Measurements from ENCODE around the gene ANKRD40.

ANKRD40 gene

GRCh38 chr17:50675627-50676026 lies 32.1 kb downstream of the ANKRD40 start:
- TF ChIP-seq, protein P1, sequence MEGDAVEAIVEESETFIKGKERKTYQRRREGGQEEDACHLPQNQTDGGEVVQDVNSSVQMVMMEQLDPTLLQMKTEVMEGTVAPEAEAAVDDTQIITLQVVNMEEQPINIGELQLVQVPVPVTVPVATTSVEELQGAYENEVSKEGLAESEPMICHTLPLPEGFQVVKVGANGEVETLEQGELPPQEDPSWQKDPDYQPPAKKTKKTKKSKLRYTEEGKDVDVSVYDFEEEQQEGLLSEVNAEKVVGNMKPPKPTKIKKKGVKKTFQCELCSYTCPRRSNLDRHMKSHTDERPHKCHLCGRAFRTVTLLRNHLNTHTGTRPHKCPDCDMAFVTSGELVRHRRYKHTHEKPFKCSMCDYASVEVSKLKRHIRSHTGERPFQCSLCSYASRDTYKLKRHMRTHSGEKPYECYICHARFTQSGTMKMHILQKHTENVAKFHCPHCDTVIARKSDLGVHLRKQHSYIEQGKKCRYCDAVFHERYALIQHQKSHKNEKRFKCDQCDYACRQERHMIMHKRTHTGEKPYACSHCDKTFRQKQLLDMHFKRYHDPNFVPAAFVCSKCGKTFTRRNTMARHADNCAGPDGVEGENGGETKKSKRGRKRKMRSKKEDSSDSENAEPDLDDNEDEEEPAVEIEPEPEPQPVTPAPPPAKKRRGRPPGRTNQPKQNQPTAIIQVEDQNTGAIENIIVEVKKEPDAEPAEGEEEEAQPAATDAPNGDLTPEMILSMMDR (IDR thresholded peaks at IDR 0.05; ENCODE audit: low read depth, low read length, missing control alignments): no peak
- H3K4me3 ChIP-seq (ENCODE audit: low read depth, low read length): no peak overlapping the region
- no peak for DNase-seq (ENCODE audit: low read depth)

DNA sequence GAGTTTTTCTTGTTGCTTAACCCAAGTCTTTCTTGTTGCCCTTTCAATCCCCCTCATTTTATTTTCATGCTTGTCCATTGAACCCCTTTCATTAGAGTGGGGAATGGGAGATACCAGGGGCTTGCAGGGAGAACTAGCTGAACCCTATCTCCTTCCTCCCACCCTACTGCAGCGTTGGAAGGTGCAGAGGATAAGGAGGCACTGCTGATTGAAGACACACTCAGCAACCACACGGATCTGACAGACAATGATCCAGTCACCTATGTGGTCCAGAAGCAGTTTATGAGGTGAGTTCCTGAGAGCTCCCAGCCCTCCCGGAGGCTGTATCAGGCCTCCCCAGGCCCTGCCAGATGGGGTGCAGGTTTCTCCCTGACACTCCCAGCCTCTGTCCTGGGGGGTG lies 32.5 kb downstream of the ANKRD40 start:
- TF ChIP-seq, protein P1 (IDR thresholded peaks at IDR 0.05; ENCODE audit: low read depth, low read length, missing control alignments): no peak
- DNase-seq (ENCODE audit: low read depth): no peak
- H3K4me3 ChIP-seq (ENCODE audit: low read depth, low read length): no peak overlapping the region

- H3K4me3 ChIP-seq (ENCODE audit: low read depth, low read length): no peak overlapping the region
- TF ChIP-seq, protein P1 (IDR thresholded peaks at IDR 0.05; ENCODE audit: low read depth, low read length, missing control alignments): no peak
- DNase-seq (ENCODE audit: low read depth): no peak
Measured at GRCh38 chr17:50672831-50673551, 34.7 kb downstream of the ANKRD40 start.

DNA sequence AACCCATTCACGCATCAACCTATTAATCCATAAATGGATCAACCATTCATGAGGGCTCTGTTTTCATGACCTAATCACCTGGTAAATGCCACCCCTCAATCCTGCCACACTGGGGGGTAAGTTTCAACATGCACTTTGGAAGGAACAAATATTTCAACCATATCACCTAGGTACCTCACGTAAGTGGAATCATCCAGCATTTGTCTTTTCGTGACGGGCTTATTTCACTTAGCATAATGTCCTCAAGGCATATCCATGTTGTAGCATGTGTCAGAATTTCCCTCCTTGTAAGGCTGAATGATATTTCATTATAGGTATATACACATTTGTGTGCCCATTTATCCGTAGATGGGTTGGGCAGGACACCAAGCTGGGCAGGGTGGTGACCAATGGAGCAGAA lies 35.6 kb downstream of the ANKRD40 start:
- TF ChIP-seq, protein P1 (IDR thresholded peaks at IDR 0.05; ENCODE audit: low read depth, low read length, missing control alignments): no peak
- DNase-seq (ENCODE audit: low read depth): no peak
- H3K4me3 ChIP-seq (ENCODE audit: low read depth, low read length): no peak overlapping the region

DNA sequence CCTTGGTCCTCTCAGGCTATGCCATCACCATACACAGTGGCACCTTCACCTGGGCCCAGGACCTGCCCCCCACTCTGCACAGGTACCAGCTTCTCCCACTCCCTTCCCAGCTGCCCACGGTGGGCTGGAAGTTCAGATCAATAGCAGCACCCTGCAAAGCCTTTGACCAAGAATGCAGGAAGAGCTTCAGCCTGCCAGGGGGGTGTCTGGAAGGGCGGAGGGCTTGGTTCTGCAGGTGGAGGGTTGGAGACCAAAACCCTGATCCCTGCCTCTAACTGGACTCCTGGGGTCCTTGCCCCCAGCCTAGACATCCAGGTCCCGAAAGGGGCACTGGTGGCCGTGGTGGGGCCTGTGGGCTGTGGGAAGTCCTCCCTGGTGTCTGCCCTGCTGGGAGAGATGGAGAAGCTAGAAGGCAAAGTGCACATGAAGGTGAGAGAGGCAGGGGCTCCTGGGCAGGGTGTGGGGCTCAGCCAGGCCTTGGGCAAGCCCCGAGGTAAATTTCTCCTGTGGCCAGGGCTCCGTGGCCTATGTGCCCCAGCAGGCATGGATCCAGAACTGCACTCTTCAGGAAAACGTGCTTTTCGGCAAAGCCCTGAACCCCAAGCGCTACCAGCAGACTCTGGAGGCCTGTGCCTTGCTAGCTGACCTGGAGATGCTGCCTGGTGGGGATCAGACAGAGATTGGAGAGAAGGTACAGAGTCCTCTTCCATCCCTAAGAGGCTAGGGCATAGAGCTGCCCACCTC lies 38.7 kb downstream of the ANKRD40 start:
- H3K4me3 ChIP-seq (ENCODE audit: low read depth, low read length): no peak overlapping the region
- no peak for DNase-seq (ENCODE audit: low read depth)
- TF ChIP-seq, protein P1 (IDR thresholded peaks at IDR 0.05; ENCODE audit: low read depth, low read length, missing control alignments): no peak

DNA sequence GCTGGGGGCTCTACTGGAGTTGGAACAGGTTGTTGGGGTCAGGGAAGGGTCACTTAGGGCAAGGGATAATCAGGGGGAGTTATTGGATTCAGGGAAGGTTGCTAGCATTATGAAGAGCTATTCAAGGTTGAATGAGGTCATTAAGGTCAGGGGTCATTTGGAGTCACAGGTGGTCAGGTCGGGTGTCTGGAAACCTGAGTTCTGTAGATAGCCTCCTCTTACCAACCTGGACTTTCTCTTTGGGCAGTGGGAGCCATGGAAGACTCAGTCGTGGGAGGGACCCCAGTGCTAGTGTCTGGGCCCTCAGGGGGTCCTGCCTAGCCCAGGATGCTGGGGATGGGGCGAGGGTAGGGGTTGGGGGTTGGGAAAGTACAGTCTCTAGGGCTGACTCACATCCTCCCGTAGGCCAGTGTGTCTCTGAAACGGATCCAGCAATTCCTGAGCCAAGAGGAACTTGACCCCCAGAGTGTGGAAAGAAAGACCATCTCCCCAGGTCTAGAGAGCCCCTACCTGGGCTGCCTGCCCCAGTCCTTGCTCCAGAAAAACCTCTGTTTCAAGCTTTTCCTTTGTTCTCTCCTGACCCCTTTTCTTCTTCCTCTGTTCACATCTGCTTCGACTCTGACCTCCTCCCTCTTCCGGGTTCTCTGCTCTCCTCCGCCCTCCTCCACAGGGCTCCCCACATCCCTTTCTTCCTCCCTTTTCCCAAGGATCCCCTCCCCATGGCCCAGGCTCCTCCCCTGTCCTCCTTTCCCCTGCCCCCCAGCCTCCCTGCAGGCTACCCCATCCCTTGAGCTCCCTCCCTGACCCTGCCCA lies 39.5 kb downstream of the ANKRD40 start:
- H3K4me3 ChIP-seq (ENCODE audit: low read depth, low read length): no peak overlapping the region
- TF ChIP-seq, protein P1 (IDR thresholded peaks at IDR 0.05; ENCODE audit: low read depth, low read length, missing control alignments): no peak
- DNase-seq (ENCODE audit: low read depth): no peak
